ENCODE results near the gene NR6A1. TPM values are rescaled to one million over a fixed set of nuclear protein-coding genes. Genes with fewer than 3 reads are reported as not detected.

NR6A1 gene
- total and polyA plus RNA-seq, 2 experiments from 2014 or later, result 44.2 to 139 TPM

- no peaks in the 10 kb centered on the region for H3K27me3 ChIP-seq (ENCODE audit: insufficient read depth)
- Mint-ChIP-seq H3K36me3 (ENCODE audit: low read depth) (no peaks in the 10 kb centered on the region), H3K27ac (no peak overlapping the region), H3K4me3 (no peak overlapping the region), H3K4me1 (peaks cover 11% of the 10 kb centered on the region; the same call in 2 of the 3 replicates), H3K27me3 (ENCODE audit: insufficient read depth, low read depth, poor library complexity) (peaks cover 2% of the 10 kb centered on the region), H3K9me3 (no peaks in the 10 kb centered on the region)
- TF ChIP-seq ZNF114 (CRISPR knock-in tag; IDR thresholded peaks at IDR 0.05), result no peak
- TF ChIP-seq ZNF462 (CRISPR knock-in tag; IDR thresholded peaks at IDR 0.05), result no peak
- no peak for TF ChIP-seq JUNB (IDR thresholded peaks at IDR 0.05; ENCODE audit: unreplicated experiment)
- no peak for TF ChIP-seq POLR2AphosphoS5 (IDR thresholded peaks at IDR 0.05; ENCODE audit: low read depth)
- TF ChIP-seq, protein P1, sequence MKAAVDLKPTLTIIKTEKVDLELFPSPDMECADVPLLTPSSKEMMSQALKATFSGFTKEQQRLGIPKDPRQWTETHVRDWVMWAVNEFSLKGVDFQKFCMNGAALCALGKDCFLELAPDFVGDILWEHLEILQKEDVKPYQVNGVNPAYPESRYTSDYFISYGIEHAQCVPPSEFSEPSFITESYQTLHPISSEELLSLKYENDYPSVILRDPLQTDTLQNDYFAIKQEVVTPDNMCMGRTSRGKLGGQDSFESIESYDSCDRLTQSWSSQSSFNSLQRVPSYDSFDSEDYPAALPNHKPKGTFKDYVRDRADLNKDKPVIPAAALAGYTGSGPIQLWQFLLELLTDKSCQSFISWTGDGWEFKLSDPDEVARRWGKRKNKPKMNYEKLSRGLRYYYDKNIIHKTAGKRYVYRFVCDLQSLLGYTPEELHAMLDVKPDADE (IDR thresholded peaks at IDR 0.05), result no peak
- no peak for TF ChIP-seq STAT1 (IDR thresholded peaks at IDR 0.05; ENCODE audit: unreplicated experiment)
- no peak for TF ChIP-seq EZH2 (IDR thresholded peaks at IDR 0.05; ENCODE audit: low read depth, unreplicated experiment)
- TF ChIP-seq, protein P2, sequence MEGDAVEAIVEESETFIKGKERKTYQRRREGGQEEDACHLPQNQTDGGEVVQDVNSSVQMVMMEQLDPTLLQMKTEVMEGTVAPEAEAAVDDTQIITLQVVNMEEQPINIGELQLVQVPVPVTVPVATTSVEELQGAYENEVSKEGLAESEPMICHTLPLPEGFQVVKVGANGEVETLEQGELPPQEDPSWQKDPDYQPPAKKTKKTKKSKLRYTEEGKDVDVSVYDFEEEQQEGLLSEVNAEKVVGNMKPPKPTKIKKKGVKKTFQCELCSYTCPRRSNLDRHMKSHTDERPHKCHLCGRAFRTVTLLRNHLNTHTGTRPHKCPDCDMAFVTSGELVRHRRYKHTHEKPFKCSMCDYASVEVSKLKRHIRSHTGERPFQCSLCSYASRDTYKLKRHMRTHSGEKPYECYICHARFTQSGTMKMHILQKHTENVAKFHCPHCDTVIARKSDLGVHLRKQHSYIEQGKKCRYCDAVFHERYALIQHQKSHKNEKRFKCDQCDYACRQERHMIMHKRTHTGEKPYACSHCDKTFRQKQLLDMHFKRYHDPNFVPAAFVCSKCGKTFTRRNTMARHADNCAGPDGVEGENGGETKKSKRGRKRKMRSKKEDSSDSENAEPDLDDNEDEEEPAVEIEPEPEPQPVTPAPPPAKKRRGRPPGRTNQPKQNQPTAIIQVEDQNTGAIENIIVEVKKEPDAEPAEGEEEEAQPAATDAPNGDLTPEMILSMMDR (conservative IDR thresholded peaks at IDR 0.05; ENCODE audit: low read depth in 2 of 2), result no peak
- TF ChIP-seq REST (IDR thresholded peaks at IDR 0.05; ENCODE audit: unreplicated experiment), result no peak
- no peak for TF ChIP-seq EZH2phosphoT487 (IDR thresholded peaks at IDR 0.05; ENCODE audit: unreplicated experiment)
- TF ChIP-seq NANOG (IDR thresholded peaks at IDR 0.05; ENCODE audit: borderline replicate concordance), result no peak
- TF ChIP-seq ZNF331 (CRISPR knock-in tag; IDR thresholded peaks at IDR 0.05; ENCODE audit: low read depth), result no peak
- TF ChIP-seq CREB1 (CRISPR knock-in tag; IDR thresholded peaks at IDR 0.05; ENCODE audit: low read depth), result no peak
- H2AFZ ChIP-seq, result no peak overlapping the region
- no peak overlapping the region for H3K4me3 ChIP-seq
- no peaks in the 10 kb centered on the region for H3F3A ChIP-seq (replicated peaks; ENCODE audit: low read depth)
- H3K4me1 ChIP-seq (ENCODE audit: insufficient read depth), result no peaks in the 10 kb centered on the region
- H3K9me2 ChIP-seq (ENCODE audit: insufficient read depth), result no peaks in the 10 kb centered on the region
- peaks cover 4% of the 10 kb centered on the region for H3K79me2 ChIP-seq (replicated peaks; ENCODE audit: insufficient read depth)
- ATAC-seq (no peak), DNase-seq (ENCODE audit: low spot score) (no peak)
- no peak overlapping the region for H3K4me2 ChIP-seq
- H3K36me3 ChIP-seq (ENCODE audit: insufficient read depth), result no peaks in the 10 kb centered on the region
- no peak overlapping the region for H3K27ac ChIP-seq (ENCODE audit: low read depth)
- H4K20me1 ChIP-seq (replicated peaks; ENCODE audit: insufficient read depth), result no peaks in the 10 kb centered on the region; the same call in 1 of the 2 replicates
Measured at GRCh38 chr9:124680049-124680448, 91.1 kb downstream of the NR6A1 start.
